Neural cell (in vitro differentiated cells): Measurements from ENCODE around the gene ARMC12.

Experiments
- CTCF ChIP-seq: fragments of 450-650 bp; IDR thresholded peaks from 2 replicates; pipeline ENCODE4 v1.5.1; 2014; ENCODE audit warnings: antibody characterized with exemption, mild to moderate bottlenecking, moderate library complexity; ENCODE audit not compliant: poor library complexity, severe bottlenecking
- EZH2 ChIP-seq: fragments of 200-600, 300-800 bp; shearing (Covaris generic), sonication (generic); IDR thresholded peaks from 2 replicates; pipeline ENCODE4 v1.6.1; 2014; ENCODE audit warnings: antibody characterized with exemption, low read length, borderline replicate concordance, mild to moderate bottlenecking; ENCODE audit not compliant: insufficient read depth, poor library complexity, severe bottlenecking
- MXI1 ChIP-seq: fragments of 450-650 bp; conservative IDR thresholded peaks from 2 replicates; pipeline ENCODE4 v1.6.1; 2014; ENCODE audit warnings: antibody characterized with exemption, mild to moderate bottlenecking; ENCODE audit not compliant: poor library complexity, severe bottlenecking
- POLR2AphosphoS5 ChIP-seq: IDR thresholded peaks from 2 replicates; pipeline ENCODE4 v1.6.1; 2012
- RAD21 ChIP-seq: fragments of 450-650 bp; conservative IDR thresholded peaks from 2 replicates; pipeline ENCODE4 v1.6.1; 2014; ENCODE audit warnings: antibody characterized with exemption, mild to moderate bottlenecking, moderate library complexity
- TAF1 ChIP-seq: IDR thresholded peaks from 2 replicates; pipeline ENCODE4 v1.6.1; 2012; ENCODE audit warnings: low read depth

GRCh38 chr6:35787266-35788218 is 50.7 kb downstream of the ARMC12 start:
- no peak for TF ChIP-seq TAF1
- no peak for TF ChIP-seq CTCF
- TF ChIP-seq EZH2: no peak
- TF ChIP-seq RAD21: no peak
- no peak for TF ChIP-seq MXI1
- no peak for TF ChIP-seq POLR2AphosphoS5
